ENCODE data around the gene SSNA1. TPM values are rescaled to one million over a fixed set of nuclear protein-coding genes. Genes with fewer than 3 reads are reported as not detected.
A peak's percentile ranks its signal among the peaks of the same experiment; 100 is the strongest.

Gene SSNA1
- total and polyA plus RNA-seq, 4 experiments from 2014 or later = 48.6 to 161 (median 83.1) TPM

DNA sequence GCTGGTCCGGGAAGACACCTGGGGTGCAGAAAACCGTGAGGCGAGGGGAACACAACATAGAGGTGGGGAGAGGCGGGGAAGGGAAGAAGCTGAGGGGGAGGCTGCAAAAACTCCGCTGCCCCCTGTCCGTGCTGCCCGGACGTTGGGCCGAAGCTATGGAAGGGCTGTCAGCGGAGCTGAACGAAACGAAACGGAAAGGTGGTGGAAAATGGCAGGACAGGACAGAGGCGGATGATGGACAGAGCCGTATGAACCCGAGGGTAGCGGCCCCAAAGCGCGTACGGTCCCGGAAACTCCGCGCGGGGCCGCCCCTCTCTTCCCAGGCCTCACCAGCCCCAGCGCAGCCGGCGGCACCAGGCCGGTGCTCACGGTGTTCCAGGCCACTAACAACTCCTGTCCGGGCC, 388 bp upstream of the SSNA1 start:
- H3K9me3 ChIP-seq (ENCODE audit: control insufficient read depth in 1 of 2, low read length in 2 of 2) = no peaks in the 10 kb centered on the region
- peaks cover 6 to 27% of the 10 kb centered on the region in 2 donors for H3K36me3 Mint-ChIP-seq
- intact Hi-C loops (cut with micrococcal nuclease) = loop anchor here (1.0 to 2.0 kb wide), 5 partner anchors 12 to 101 kb away; partner anchors contain the start of genes MAN1B1, NDOR1, TMEM203 and TPRN
- no peaks in the 10 kb centered on the region for H3K27me3 ChIP-seq (ENCODE audit: insufficient read depth, low read length)
- H3K4me1 ChIP-seq (ENCODE audit: insufficient read depth, low read length) = peaks cover 41% of the 10 kb centered on the region
- ChIA-PET CTCF (ENCODE audit: partially characterized antibody) (interaction anchor here (1.1 to 3.8 kb wide), 8 partner anchors 10 to 92 kb away, joined by 3 to 15 read pairs (median 5); partner anchors contain the start of genes RNF224 and TPRN), POLR2A (ENCODE audit: partially characterized antibody) (interaction anchor here (0.6 to 8.9 kb wide), 17 partner anchors 11 to 654 kb away, joined by 3 to 169 read pairs (median 8); partner anchors contain the start of genes CYSRT1, MAN1B1, NDOR1 and NELFB)
- peaks cover 26% of the 10 kb centered on the region for H3K36me3 ChIP-seq (ENCODE audit: insufficient read depth, low read length)
- peak overlapping the region; percentile 81 to 90 for H3K4me3 ChIP-seq (ENCODE audit: low read length in 2 of 2)
- peak overlapping the region; percentile 96 for H3K27ac ChIP-seq (ENCODE audit: low read depth, low read length)
- peaks cover 22 to 63% (median 33%) of the 10 kb centered on the region in 4 donors for H3K4me1 Mint-ChIP-seq
- DNase-seq = no peak
- peak overlapping the region; percentile 88 to 97 (median 93) for H3K4me3 Mint-ChIP-seq
- peak overlapping the region; percentile 86 to 98 (median 94) for H3K27ac Mint-ChIP-seq
- H3K27me3 Mint-ChIP-seq = no peaks in the 10 kb centered on the region
- H3K9me3 Mint-ChIP-seq = peaks cover 0 to 5% (median 0%) of the 10 kb centered on the region in 8 donors

DNA sequence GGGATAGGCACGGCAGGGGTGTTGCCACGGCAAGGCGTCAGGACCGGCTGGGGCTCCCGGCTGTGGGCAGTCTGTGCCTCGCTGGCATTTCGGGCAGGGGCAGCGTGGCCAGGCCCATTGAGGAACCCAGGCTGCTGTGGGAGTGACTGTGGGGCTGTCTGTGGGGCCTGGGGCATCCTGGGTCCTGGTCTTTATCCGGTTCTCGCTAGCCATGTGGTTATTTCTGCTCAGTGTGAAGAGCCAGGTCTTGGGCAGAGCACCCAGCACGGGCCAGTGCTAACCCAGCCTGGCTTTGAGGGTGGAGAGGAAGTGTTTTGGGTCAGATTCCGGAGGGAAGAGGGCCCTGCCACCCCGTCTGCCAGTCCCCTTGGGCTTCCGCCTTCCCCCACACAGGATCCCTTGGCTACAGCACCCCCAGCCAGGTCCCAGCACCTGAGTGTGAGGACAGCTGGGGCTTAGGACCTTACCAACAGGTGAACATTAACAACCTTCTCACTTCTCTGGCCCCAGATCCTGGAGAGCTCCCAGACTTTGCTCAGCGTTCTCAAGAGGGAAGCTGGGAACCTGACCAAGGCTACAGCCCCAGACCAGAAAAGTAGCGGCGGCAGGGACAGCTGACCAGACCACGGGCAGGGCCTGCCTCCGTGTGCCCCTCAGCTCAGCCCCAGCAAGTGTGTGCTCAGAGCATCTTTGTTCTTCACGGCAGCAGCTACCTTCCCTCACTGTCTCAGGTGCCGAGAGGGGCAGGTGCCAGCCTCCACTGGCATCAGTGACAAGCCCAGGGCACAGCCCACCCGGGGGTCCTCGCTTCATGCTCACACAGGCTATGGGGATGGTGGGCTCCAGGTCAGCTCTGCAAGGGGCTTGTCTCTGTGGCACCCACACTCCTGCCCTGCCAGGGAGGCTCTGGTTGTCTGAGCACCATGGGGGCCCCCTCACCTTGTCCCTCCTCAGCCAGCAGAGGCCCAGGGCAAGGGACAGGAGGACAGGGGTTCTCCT, 1.1 kb downstream of the SSNA1 start:
- peaks cover 16 to 52% (median 32%) of the 10 kb centered on the region in 4 donors for H3K4me1 Mint-ChIP-seq

DNA sequence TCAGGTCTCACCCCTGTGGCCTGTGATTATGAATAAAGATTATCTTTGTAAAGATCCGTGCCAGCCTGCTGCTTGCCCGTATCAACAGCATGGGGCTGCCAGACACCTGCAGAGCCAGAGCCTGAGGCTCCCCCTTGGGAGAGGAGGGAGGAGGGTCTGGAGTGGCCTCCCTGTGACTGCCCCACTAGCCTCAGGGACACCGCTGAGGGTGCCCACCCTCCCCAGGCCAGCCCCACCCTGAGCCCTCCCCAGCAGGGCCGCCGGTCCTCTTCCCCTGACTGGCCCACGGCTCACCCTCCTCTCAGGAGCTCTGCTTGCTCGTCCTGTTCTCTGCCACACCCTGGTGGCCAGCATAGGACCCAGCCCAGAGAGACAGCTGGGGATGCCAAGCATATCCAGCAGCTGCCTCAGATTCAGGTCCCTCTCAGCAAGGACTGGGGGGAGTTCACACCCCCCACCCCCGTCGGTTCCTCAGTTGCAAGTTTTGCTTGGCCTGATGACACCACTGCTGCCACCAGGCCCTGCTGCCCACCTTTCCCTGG, 1.9 kb downstream of the SSNA1 start:
- peak overlapping the region in 6 of 8 donors; percentile 33 to 93 (median 58) for H3K4me3 Mint-ChIP-seq
- Histone ChIP-seq H3K27ac (ENCODE audit: low read depth, low read length) (peak overlapping the region; percentile 96), H3K9me3 (ENCODE audit: control insufficient read depth in 1 of 2, low read length in 2 of 2) (no peaks in the 10 kb centered on the region), H3K27me3 (ENCODE audit: insufficient read depth, low read length) (no peaks in the 10 kb centered on the region), H3K4me3 (ENCODE audit: low read length in 2 of 2) (no peak overlapping the region), H3K36me3 (ENCODE audit: insufficient read depth, low read length) (peaks cover 12% of the 10 kb centered on the region), H3K4me1 (ENCODE audit: insufficient read depth, low read length) (peaks cover 41% of the 10 kb centered on the region)
- H3K27ac Mint-ChIP-seq = peak overlapping the region in 5 of 7 donors; percentile 73 to 91 (median 81)
- no peaks in the 10 kb centered on the region for H3K27me3 Mint-ChIP-seq
- no peak for DNase-seq
- peaks cover 0 to 16% of the 10 kb centered on the region in 2 donors for H3K36me3 Mint-ChIP-seq
- ChIA-PET POLR2A (ENCODE audit: partially characterized antibody) (interaction anchor here (2.5 to 8.9 kb wide), 6 partner anchors 12 to 104 kb away, joined by 11 to 169 read pairs (median 20); partner anchors contain the start of genes MAN1B1, NDOR1, RNF208 and TMEM203), CTCF (ENCODE audit: partially characterized antibody) (interaction anchor here (1.0 to 2.0 kb wide), 3 partner anchors 7 to 94 kb away, joined by 3 to 7 read pairs (median 4); no protein-coding TSS in a partner anchor)
- intact Hi-C loops (cut with micrococcal nuclease) = no loop called here
- H3K4me1 Mint-ChIP-seq = peaks cover 16 to 49% (median 31%) of the 10 kb centered on the region in 4 donors
- peaks cover 0 to 3% (median 0%) of the 10 kb centered on the region in 8 donors for H3K9me3 Mint-ChIP-seq

More for the DNA sequence above, 1.1 kb downstream of the SSNA1 start:
- no peaks in the 10 kb centered on the region for H3K27me3 ChIP-seq (ENCODE audit: insufficient read depth, low read length)
- H3K27ac Mint-ChIP-seq = peak overlapping the region; percentile 91 to 97 (median 95)
- peak overlapping the region; percentile 90 to 95 (median 92) for H3K4me3 Mint-ChIP-seq
- H3K27me3 Mint-ChIP-seq = no peaks in the 10 kb centered on the region
- H3K4me1 ChIP-seq (ENCODE audit: insufficient read depth, low read length) = peaks cover 41% of the 10 kb centered on the region
- ChIA-PET CTCF (ENCODE audit: partially characterized antibody) (interaction anchor here (0.7 to 3.8 kb wide), 14 partner anchors 8 to 94 kb away, joined by 3 to 15 read pairs (median 3); partner anchors contain the start of genes NELFB and TPRN), POLR2A (ENCODE audit: partially characterized antibody) (interaction anchor here (0.8 to 8.9 kb wide), 18 partner anchors 13 to 292 kb away, joined by 3 to 169 read pairs (median 10); partner anchors contain the start of genes CYSRT1, EXD3, MAN1B1 and NDOR1)
- peaks cover 14% of the 10 kb centered on the region for H3K36me3 ChIP-seq (ENCODE audit: insufficient read depth, low read length)
- H3K9me3 ChIP-seq (ENCODE audit: control insufficient read depth in 1 of 2, low read length in 2 of 2) = no peaks in the 10 kb centered on the region
- DNase-seq = no peak
- H3K9me3 Mint-ChIP-seq = peaks cover 0 to 3% (median 0%) of the 10 kb centered on the region in 8 donors
- H3K27ac ChIP-seq (ENCODE audit: low read depth, low read length) = peak overlapping the region; percentile 96
- intact Hi-C loops (cut with micrococcal nuclease) = loop anchor here (1.0 to 2.0 kb wide), 2 partner anchors 47 to 103 kb away; partner anchors contain the start of gene MAN1B1
- peak overlapping the region; percentile 81 to 90 for H3K4me3 ChIP-seq (ENCODE audit: low read length in 2 of 2)
- peaks cover 0 to 16% of the 10 kb centered on the region in 2 donors for H3K36me3 Mint-ChIP-seq

DNA sequence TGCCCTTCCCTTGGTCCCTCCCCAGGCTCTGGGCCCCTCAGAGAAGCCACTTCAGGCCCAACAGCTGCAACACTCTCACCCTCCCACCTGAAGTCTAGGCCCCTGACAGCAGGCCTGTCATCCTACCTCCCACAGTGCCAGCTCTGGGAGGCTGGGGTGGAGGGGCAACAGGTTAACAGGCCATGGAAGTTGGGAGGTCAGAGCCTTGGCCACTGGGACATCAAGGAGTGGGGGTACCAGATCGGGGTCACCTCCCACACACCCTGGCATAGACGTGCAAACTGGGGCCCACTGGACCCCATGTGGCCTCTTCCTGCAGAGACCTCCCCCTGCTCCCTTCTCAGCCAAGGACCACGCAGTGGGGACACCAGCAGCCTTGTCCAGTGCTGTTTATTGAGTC, 2.8 kb downstream of the SSNA1 start:
- no peaks in the 10 kb centered on the region for H3K9me3 ChIP-seq (ENCODE audit: control insufficient read depth in 1 of 2, low read length in 2 of 2)
- intact Hi-C loops (cut with micrococcal nuclease) = no loop called here
- POLR2A ChIA-PET (ENCODE audit: partially characterized antibody) = interaction anchor here (4.7 to 8.9 kb wide), 2 partner anchors 11 to 30 kb away, joined by 61 to 169 read pairs; partner anchors contain the start of genes NDOR1, RNF208, TMEM203 and TPRN
- H3K4me1 ChIP-seq (ENCODE audit: insufficient read depth, low read length) = peaks cover 34% of the 10 kb centered on the region
- H3K27ac Mint-ChIP-seq = peak overlapping the region in 3 of 7 donors; percentile 22 to 80 (median 78)
- peaks cover 16 to 41% (median 30%) of the 10 kb centered on the region in 4 donors for H3K4me1 Mint-ChIP-seq
- peaks cover 6% of the 10 kb centered on the region for H3K36me3 ChIP-seq (ENCODE audit: insufficient read depth, low read length)
- H3K27me3 Mint-ChIP-seq = no peaks in the 10 kb centered on the region
- peaks cover 0 to 16% of the 10 kb centered on the region in 2 donors for H3K36me3 Mint-ChIP-seq
- no peak overlapping the region for H3K4me3 ChIP-seq (ENCODE audit: low read length in 2 of 2)
- no peak for DNase-seq
- peaks cover 0 to 3% (median 0%) of the 10 kb centered on the region in 8 donors for H3K9me3 Mint-ChIP-seq
- no peak overlapping the region for H3K4me3 Mint-ChIP-seq
- H3K27ac ChIP-seq (ENCODE audit: low read depth, low read length) = no peak overlapping the region
- CTCF ChIA-PET (ENCODE audit: partially characterized antibody) = interaction anchor here (1.0 kb wide), 1 partner anchor 25 kb away, joined by 4 read pairs; no protein-coding TSS in a partner anchor
- H3K27me3 ChIP-seq (ENCODE audit: insufficient read depth, low read length) = no peaks in the 10 kb centered on the region

DNA sequence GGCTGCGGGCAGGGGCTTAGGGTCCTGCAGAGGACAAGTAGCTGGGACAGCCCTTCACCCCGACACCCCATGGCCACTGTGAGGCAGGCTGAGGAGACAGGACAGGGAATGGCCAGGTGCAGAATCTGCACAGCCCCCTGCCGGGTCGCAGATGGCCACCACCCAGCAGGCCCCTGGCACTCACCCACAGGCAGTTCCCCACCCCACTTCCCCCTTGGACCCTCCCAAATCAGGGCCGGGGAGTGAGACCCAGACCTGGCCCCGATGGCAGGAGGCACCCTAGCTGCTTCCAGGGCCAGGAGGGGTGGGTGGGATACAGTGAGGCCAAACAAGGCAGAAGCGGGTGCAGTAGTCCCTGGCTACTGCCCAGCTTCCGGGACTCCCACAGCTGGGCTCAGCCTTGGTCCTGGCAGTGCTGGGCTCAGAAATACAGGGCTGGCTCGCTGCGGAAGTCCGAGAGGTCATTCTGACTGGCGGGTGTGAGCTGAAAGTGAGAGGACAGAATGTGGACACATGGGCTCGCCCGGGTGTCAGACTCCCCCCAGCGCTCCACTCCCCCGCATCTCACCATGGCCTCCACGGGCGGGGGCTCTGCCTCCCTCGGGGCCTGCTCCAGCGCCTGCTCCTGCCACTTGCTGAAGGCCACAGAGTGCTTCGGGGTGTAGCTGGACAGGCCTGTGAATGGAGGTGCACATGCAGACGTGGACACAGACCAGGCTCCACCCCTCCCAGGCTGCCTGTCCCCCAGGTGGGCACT, 3.4 kb downstream of the SSNA1 start:
- H3K27ac ChIP-seq (ENCODE audit: low read depth, low read length) = no peak overlapping the region
- Mint-ChIP-seq H3K27me3 (no peaks in the 10 kb centered on the region), H3K9me3 (peaks cover 0 to 3% (median 0%) of the 10 kb centered on the region in 8 donors), H3K4me3 (no peak overlapping the region), H3K4me1 (peaks cover 12 to 34% (median 25%) of the 10 kb centered on the region in 4 donors), H3K27ac (peak overlapping the region in 1 of 7 donors; percentile 22), H3K36me3 (peaks cover 0 to 13% of the 10 kb centered on the region in 2 donors)
- intact Hi-C loops (cut with micrococcal nuclease) = no loop called here
- H3K4me1 ChIP-seq (ENCODE audit: insufficient read depth, low read length) = peaks cover 28% of the 10 kb centered on the region
- POLR2A ChIA-PET (ENCODE audit: partially characterized antibody) = interaction anchor here (1.0 to 8.9 kb wide), 3 partner anchors 11 to 62 kb away, joined by 3 to 169 read pairs (median 5); partner anchors contain the start of genes NDOR1, TMEM203 and TPRN
- DNase-seq = no peak
- no peaks in the 10 kb centered on the region for H3K9me3 ChIP-seq (ENCODE audit: control insufficient read depth in 1 of 2, low read length in 2 of 2)
- H3K27me3 ChIP-seq (ENCODE audit: insufficient read depth, low read length) = no peaks in the 10 kb centered on the region
- peaks cover 6% of the 10 kb centered on the region for H3K36me3 ChIP-seq (ENCODE audit: insufficient read depth, low read length)
- H3K4me3 ChIP-seq (ENCODE audit: low read length in 2 of 2) = no peak overlapping the region
- CTCF ChIA-PET (ENCODE audit: partially characterized antibody) = interaction anchor here (1.4 to 1.5 kb wide), 2 partner anchors 45 to 96 kb away, joined by 3 to 4 read pairs; no protein-coding TSS in a partner anchor

DNA sequence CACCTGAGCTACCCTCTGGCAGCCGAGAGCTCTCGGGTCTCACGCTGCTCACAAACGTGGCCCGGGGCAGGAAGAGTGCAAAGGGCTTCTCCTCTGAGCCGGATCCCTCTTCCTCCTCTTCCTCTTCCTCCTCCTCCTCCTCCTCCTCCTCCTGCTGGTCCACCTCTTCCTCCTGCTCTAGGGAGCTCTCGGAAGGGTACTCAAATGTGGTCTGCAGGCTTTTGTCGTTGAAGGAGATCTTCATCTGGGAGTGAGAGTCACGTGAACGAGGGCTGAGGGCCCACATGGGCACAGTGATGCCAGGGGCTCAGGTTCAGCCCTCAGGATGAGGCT, 3.9 kb downstream of the SSNA1 start:
- intact Hi-C loops (cut with micrococcal nuclease) = no loop called here
- H3K9me3 ChIP-seq (ENCODE audit: control insufficient read depth in 1 of 2, low read length in 2 of 2) = no peaks in the 10 kb centered on the region
- no peaks in the 10 kb centered on the region for H3K27me3 ChIP-seq (ENCODE audit: insufficient read depth, low read length)
- peaks cover 6% of the 10 kb centered on the region for H3K36me3 ChIP-seq (ENCODE audit: insufficient read depth, low read length)
- H3K9me3 Mint-ChIP-seq = peaks cover 0 to 3% (median 0%) of the 10 kb centered on the region in 8 donors
- H3K4me3 Mint-ChIP-seq = peak overlapping the region in 1 of 8 donors; percentile 15
- peaks cover 23% of the 10 kb centered on the region for H3K4me1 ChIP-seq (ENCODE audit: insufficient read depth, low read length)
- DNase-seq = no peak
- peaks cover 0 to 13% of the 10 kb centered on the region in 2 donors for H3K36me3 Mint-ChIP-seq
- CTCF ChIA-PET (ENCODE audit: partially characterized antibody) = interaction anchor here (1.4 to 1.5 kb wide), 2 partner anchors 45 to 96 kb away, joined by 3 to 4 read pairs; no protein-coding TSS in a partner anchor
- peak overlapping the region in 1 of 7 donors; percentile 70 for H3K27ac Mint-ChIP-seq
- no peak overlapping the region for H3K4me3 ChIP-seq (ENCODE audit: low read length in 2 of 2)
- POLR2A ChIA-PET (ENCODE audit: partially characterized antibody) = interaction anchor here (0.6 to 8.9 kb wide), 4 partner anchors 10 to 63 kb away, joined by 3 to 169 read pairs (median 4); partner anchors contain the start of genes NDOR1, TMEM203 and TPRN
- H3K27me3 Mint-ChIP-seq = no peaks in the 10 kb centered on the region
- peaks cover 11 to 29% (median 20%) of the 10 kb centered on the region in 4 donors for H3K4me1 Mint-ChIP-seq
- no peak overlapping the region for H3K27ac ChIP-seq (ENCODE audit: low read depth, low read length)

Data from CD4-positive, alpha-beta memory T cell (primary cell).